ENCODE results near the gene DDX39B.

The DDX39B gene

DNA sequence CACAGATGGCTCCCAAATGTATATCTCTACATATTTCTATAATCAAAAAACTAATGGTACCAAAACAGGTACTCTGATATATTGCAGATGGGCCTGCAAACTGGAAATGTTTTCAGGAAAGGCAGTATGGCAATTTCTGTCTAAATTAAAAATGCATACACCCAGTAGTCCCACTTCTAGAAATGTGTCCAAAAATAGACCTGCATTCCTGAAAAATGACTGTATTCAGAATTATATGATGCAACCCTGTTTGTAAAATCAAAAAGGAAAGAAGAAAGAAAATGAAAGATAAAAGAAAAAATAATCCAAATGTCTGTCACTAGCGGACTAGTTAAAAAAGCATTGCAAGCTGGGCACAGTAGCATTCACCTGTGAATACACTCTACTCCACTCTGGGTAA lies 56.7 kb downstream of the DDX39B start:
- H3K4me3 ChIP-seq (ENCODE audit: low read depth, low read length) = no peak overlapping the region
- no peak for DNase-seq (ENCODE audit: low read depth)
- TF ChIP-seq POLR2A (IDR thresholded peaks at IDR 0.05; ENCODE audit: extremely low read depth, insufficient read length) (no peak), MYC (IDR thresholded peaks at IDR 0.05; ENCODE audit: low read depth, low read length) (no peak)
- TF ChIP-seq, protein P1, sequence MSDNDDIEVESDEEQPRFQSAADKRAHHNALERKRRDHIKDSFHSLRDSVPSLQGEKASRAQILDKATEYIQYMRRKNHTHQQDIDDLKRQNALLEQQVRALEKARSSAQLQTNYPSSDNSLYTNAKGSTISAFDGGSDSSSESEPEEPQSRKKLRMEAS (IDR thresholded peaks at IDR 0.05; ENCODE audit: low read depth, low read length) = no peak
- TF ChIP-seq, protein P2, sequence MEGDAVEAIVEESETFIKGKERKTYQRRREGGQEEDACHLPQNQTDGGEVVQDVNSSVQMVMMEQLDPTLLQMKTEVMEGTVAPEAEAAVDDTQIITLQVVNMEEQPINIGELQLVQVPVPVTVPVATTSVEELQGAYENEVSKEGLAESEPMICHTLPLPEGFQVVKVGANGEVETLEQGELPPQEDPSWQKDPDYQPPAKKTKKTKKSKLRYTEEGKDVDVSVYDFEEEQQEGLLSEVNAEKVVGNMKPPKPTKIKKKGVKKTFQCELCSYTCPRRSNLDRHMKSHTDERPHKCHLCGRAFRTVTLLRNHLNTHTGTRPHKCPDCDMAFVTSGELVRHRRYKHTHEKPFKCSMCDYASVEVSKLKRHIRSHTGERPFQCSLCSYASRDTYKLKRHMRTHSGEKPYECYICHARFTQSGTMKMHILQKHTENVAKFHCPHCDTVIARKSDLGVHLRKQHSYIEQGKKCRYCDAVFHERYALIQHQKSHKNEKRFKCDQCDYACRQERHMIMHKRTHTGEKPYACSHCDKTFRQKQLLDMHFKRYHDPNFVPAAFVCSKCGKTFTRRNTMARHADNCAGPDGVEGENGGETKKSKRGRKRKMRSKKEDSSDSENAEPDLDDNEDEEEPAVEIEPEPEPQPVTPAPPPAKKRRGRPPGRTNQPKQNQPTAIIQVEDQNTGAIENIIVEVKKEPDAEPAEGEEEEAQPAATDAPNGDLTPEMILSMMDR (IDR thresholded peaks at IDR 0.05; ENCODE audit: low read depth, low read length) = no peak

DNA sequence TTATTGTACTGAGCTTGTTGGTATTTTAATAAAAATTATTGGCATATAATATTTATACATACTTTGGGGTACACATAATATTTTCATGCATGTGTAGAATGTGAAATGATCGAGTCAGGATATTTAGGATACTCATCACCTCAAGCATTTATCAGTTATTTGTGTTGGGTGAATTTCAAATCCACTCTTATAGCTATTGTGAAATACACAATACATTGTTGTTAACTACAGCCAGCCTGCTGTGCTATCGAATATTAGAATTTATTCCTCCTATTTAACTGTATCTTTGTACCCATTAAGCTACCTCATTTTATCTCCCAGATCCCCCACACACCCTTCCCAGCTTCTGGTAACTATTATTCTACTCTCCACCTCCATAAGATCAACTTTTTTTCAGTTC lies 58.4 kb downstream of the DDX39B start:
- no peak overlapping the region for H3K4me3 ChIP-seq (ENCODE audit: low read depth, low read length)
- no peak for DNase-seq (ENCODE audit: low read depth)
- no peak for TF ChIP-seq POLR2A (IDR thresholded peaks at IDR 0.05; ENCODE audit: extremely low read depth, insufficient read length)
- TF ChIP-seq MYC (IDR thresholded peaks at IDR 0.05; ENCODE audit: low read depth, low read length) = no peak
- TF ChIP-seq, protein P2 (IDR thresholded peaks at IDR 0.05; ENCODE audit: low read depth, low read length) = no peak
- TF ChIP-seq, protein P1 (IDR thresholded peaks at IDR 0.05; ENCODE audit: low read depth, low read length) = no peak

DNA sequence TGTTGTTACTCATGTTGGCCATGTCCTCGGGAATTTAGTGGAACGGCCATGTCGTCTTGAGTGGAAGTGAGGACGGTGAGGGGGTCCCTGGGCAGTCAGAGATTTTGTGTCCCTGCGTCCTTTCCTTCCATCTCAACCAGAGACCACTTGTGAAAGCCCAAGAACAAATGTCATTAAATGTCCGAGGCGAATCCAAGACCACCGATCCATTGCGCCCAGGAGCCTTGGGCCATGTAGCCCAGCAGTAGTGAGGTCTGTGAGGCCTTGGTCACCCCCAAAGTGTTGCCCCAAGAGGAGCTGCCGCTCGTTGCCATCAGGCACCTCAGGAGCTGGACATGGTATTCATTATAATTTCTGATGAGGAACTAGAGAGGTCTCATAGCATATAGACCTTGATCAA lies 61.2 kb downstream of the DDX39B start:
- no peak for DNase-seq (ENCODE audit: low read depth)
- TF ChIP-seq, protein P2 (IDR thresholded peaks at IDR 0.05; ENCODE audit: low read depth, low read length) = no peak
- TF ChIP-seq POLR2A (IDR thresholded peaks at IDR 0.05; ENCODE audit: extremely low read depth, insufficient read length) (no peak), MYC (IDR thresholded peaks at IDR 0.05; ENCODE audit: low read depth, low read length) (no peak)
- TF ChIP-seq, protein P1 (IDR thresholded peaks at IDR 0.05; ENCODE audit: low read depth, low read length) = no peak
- no peak overlapping the region for H3K4me3 ChIP-seq (ENCODE audit: low read depth, low read length)

All from NB4 (cell line).